ENCODE results near the gene IFT20.
A peak's percentile ranks its signal among the peaks of the same experiment; 100 is the strongest.

IFT20 gene

GRCh38 chr17:28366605-28367004 is 31.3 kb upstream of the IFT20 start:
- DNase-seq (ENCODE audit: low read depth, low spot score) = no peak
- TF ChIP-seq CTCF (IDR thresholded peaks at IDR 0.05; ENCODE audit: insufficient read depth, low read length, missing control alignments) = no peak
- ChIA-PET CTCF (interaction anchor here (1.2 kb wide), 1 partner anchor 8 kb away, joined by 4 read pairs; no protein-coding TSS in a partner anchor), POLR2A (interaction anchor here (2.5 kb wide), 1 partner anchor 9 kb away, joined by 14 read pairs; the partner anchor contains the start of gene POLDIP2)
- H3K4me3 ChIP-seq (ENCODE audit: low read depth, low read length) = no peak overlapping the region

GRCh38 chr17:28365487-28365886 is 30.2 kb upstream of the IFT20 start:
- H3K4me3 ChIP-seq (ENCODE audit: low read depth, low read length) = no peak overlapping the region
- CTCF ChIA-PET = no interaction called here
- TF ChIP-seq CTCF (IDR thresholded peaks at IDR 0.05; ENCODE audit: insufficient read depth, low read length, missing control alignments) = no peak
- POLR2A ChIA-PET = no interaction called here
- no peak for DNase-seq (ENCODE audit: low read depth, low spot score)

- POLR2A ChIA-PET = interaction anchor here (1.0 kb wide), 1 partner anchor 18 kb away, joined by 3 read pairs; no protein-coding TSS in a partner anchor
- no peak within 1 kb of the TSS for H3K4me3 ChIP-seq (ENCODE audit: low read depth, low read length)
- no peak for TF ChIP-seq CTCF (IDR thresholded peaks at IDR 0.05; ENCODE audit: insufficient read depth, low read length, missing control alignments)
- CTCF ChIA-PET = no interaction called here
- DNase-seq (ENCODE audit: low read depth, low spot score) = no peak
Observed at GRCh38 chr17:28364665-28365363, 29.5 kb upstream of the IFT20 start, which contains the start of gene SEBOX. SEBOX (minus strand) TSS chr17:28365199; CDS start chr17:28365151, 48 bp downstream.

GRCh38 chr17:28363776-28364650 is 28.7 kb upstream of the IFT20 start:
- ChIA-PET POLR2A (interaction anchor here (1.0 kb wide), 1 partner anchor 17 kb away, joined by 3 read pairs; no protein-coding TSS in a partner anchor), CTCF (no interaction called here)
- TF ChIP-seq CTCF (IDR thresholded peaks at IDR 0.05; ENCODE audit: insufficient read depth, low read length, missing control alignments) = no peak
- no peak overlapping the region for H3K4me3 ChIP-seq (ENCODE audit: low read depth, low read length)
- no peak for DNase-seq (ENCODE audit: low read depth, low spot score)

GRCh38 chr17:28363186-28363585 is 27.9 kb upstream of the IFT20 start:
- ChIA-PET POLR2A (no interaction called here), CTCF (no interaction called here)
- TF ChIP-seq CTCF (IDR thresholded peaks at IDR 0.05; ENCODE audit: insufficient read depth, low read length, missing control alignments) = no peak
- H3K4me3 ChIP-seq (ENCODE audit: low read depth, low read length) = no peak overlapping the region
- no peak for DNase-seq (ENCODE audit: low read depth, low spot score)

- ChIA-PET CTCF (interaction anchor here (1.4 to 3.4 kb wide), 5 partner anchors 9 to 59 kb away, joined by 4 to 20 read pairs (median 5); partner anchors contain the start of genes IFT20 and TNFAIP1), POLR2A (interaction anchor here (0.5 to 1.9 kb wide), 8 partner anchors 9 to 880 kb away, joined by 3 to 26 read pairs (median 12); partner anchors contain the start of genes IFT20, SARM1, TNFAIP1 and VTN)
- no peak for DNase-seq (ENCODE audit: low read depth, low spot score)
- peak overlapping the region; percentile 95 for H3K4me3 ChIP-seq (ENCODE audit: low read depth, low read length)
- no peak for TF ChIP-seq CTCF (IDR thresholded peaks at IDR 0.05; ENCODE audit: insufficient read depth, low read length, missing control alignments)
Observed at GRCh38 chr17:28357901-28358197, 22.6 kb upstream of the IFT20 start.
